Measurements from ENCODE around the gene CIBAR2.

CIBAR2 gene

GRCh38 chr16:85157372-85157771 is 45.1 kb upstream of the CIBAR2 start:
- no CpG with 5 or more reads among the region's 8 CpGs for WGBS (ENCODE audit: extremely low coverage, insufficient coverage, insufficient read length)
- no peak for DNase-seq

GRCh38 chr16:85156869-85157268 is 44.6 kb upstream of the CIBAR2 start:
- no peaks in the 10 kb centered on the region for H3K27me3 ChIP-seq (ENCODE audit: insufficient read depth, low read length)
- no peak overlapping the region for H2AFZ ChIP-seq (ENCODE audit: insufficient read depth, low read length, poor library complexity)
- H3K4me2 ChIP-seq (ENCODE audit: low read length) = no peak overlapping the region
- H3K4ac ChIP-seq (ENCODE audit: low read depth, low read length) = no peak overlapping the region
- H3K79me2 ChIP-seq (ENCODE audit: control insufficient read depth, insufficient read depth, low read length, poor library complexity) = no peaks in the 10 kb centered on the region
- no peak overlapping the region for H3K18ac ChIP-seq (ENCODE audit: low read length)
- no peak overlapping the region for H2BK120ac ChIP-seq (ENCODE audit: insufficient read depth, low read length, poor library complexity)
- H3K9ac ChIP-seq (ENCODE audit: low read length) = no peak overlapping the region
- no peak overlapping the region for H4K12ac ChIP-seq (ENCODE audit: low read depth, low read length)
- no peak overlapping the region for H3K4me3 ChIP-seq (ENCODE audit: low read depth, low read length)
- no peak overlapping the region for H2BK12ac ChIP-seq (ENCODE audit: low read length)
- H3K27ac ChIP-seq (ENCODE audit: low read depth, low read length) = no peak overlapping the region
- no peak overlapping the region for H4K91ac ChIP-seq (ENCODE audit: low read depth, low read length)
- H2BK5ac ChIP-seq (ENCODE audit: low read depth, low read length, poor library complexity) = no peak overlapping the region
- H3K9me3 ChIP-seq (ENCODE audit: insufficient read depth, low read depth, low read length) = no peaks in the 10 kb centered on the region
- peaks cover 12 to 16% of the 10 kb centered on the region in 2 experiments for H3K4me1 ChIP-seq (ENCODE audit: control insufficient read depth in 1 of 2, insufficient read depth in 2 of 2, low read length in 2 of 2)
- H2AK5ac ChIP-seq (ENCODE audit: low read length) = no peak overlapping the region
- H3K36me3 ChIP-seq (ENCODE audit: control insufficient read depth in 1 of 2, insufficient read depth in 2 of 2, low read length in 2 of 2) = no peaks in the 10 kb centered on the region
- no peak for DNase-seq
- H4K8ac ChIP-seq (ENCODE audit: low read depth, low read length) = no peak overlapping the region
- no peak overlapping the region for H3K14ac ChIP-seq (ENCODE audit: low read length)
- H3K79me1 ChIP-seq (ENCODE audit: low read length) = peaks cover 5% of the 10 kb centered on the region
- no peak overlapping the region for H3K23ac ChIP-seq (ENCODE audit: low read length)

More at GRCh38 chr16:85157372-85157771, 45.1 kb upstream of the CIBAR2 start:
- Histone ChIP-seq H3K36me3 (ENCODE audit: control insufficient read depth in 1 of 2, insufficient read depth in 2 of 2, low read length in 2 of 2) (no peaks in the 10 kb centered on the region), H3K4me2 (ENCODE audit: low read length) (peak overlapping the region; percentile 9), H4K12ac (ENCODE audit: low read depth, low read length) (no peak overlapping the region), H3K4me3 (ENCODE audit: low read depth, low read length) (no peak overlapping the region), H2AK5ac (ENCODE audit: low read length) (no peak overlapping the region), H3K9ac (ENCODE audit: low read length) (no peak overlapping the region), H3K27me3 (ENCODE audit: insufficient read depth, low read length) (no peaks in the 10 kb centered on the region), H2BK5ac (ENCODE audit: low read depth, low read length, poor library complexity) (no peak overlapping the region), H4K91ac (ENCODE audit: low read depth, low read length) (peak overlapping the region; percentile 11), H2BK12ac (ENCODE audit: low read length) (no peak overlapping the region), H3K79me2 (ENCODE audit: control insufficient read depth, insufficient read depth, low read length, poor library complexity) (no peaks in the 10 kb centered on the region), H2AFZ (ENCODE audit: insufficient read depth, low read length, poor library complexity) (no peak overlapping the region), H3K23ac (ENCODE audit: low read length) (no peak overlapping the region), H3K79me1 (ENCODE audit: low read length) (peaks cover 2% of the 10 kb centered on the region), H3K18ac (ENCODE audit: low read length) (no peak overlapping the region), H3K4ac (ENCODE audit: low read depth, low read length) (no peak overlapping the region), H2BK120ac (ENCODE audit: insufficient read depth, low read length, poor library complexity) (no peak overlapping the region), H3K14ac (ENCODE audit: low read length) (no peak overlapping the region), H3K9me3 (ENCODE audit: insufficient read depth, low read depth, low read length) (no peaks in the 10 kb centered on the region), H3K4me1 (ENCODE audit: control insufficient read depth in 1 of 2, insufficient read depth in 2 of 2, low read length in 2 of 2) (peaks cover 10 to 16% of the 10 kb centered on the region in 2 experiments), H3K27ac (ENCODE audit: low read depth, low read length) (peak overlapping the region; percentile 12), H4K8ac (ENCODE audit: low read depth, low read length) (no peak overlapping the region)

- H3K14ac ChIP-seq (ENCODE audit: low read length) = no peak overlapping the region
- no peak overlapping the region for H3K27ac ChIP-seq (ENCODE audit: low read depth, low read length)
- H3K4me3 ChIP-seq (ENCODE audit: low read depth, low read length) = no peak overlapping the region
- no peak overlapping the region for H2BK120ac ChIP-seq (ENCODE audit: insufficient read depth, low read length, poor library complexity)
- WGBS (ENCODE audit: extremely low coverage, insufficient coverage, insufficient read length) = no CpG with 5 or more reads among the region's 7 CpGs
- H2BK5ac ChIP-seq (ENCODE audit: low read depth, low read length, poor library complexity) = no peak overlapping the region
- H4K8ac ChIP-seq (ENCODE audit: low read depth, low read length) = no peak overlapping the region
- H4K91ac ChIP-seq (ENCODE audit: low read depth, low read length) = no peak overlapping the region
- H3K4me2 ChIP-seq (ENCODE audit: low read length) = no peak overlapping the region
- DNase-seq = no peak
- H4K12ac ChIP-seq (ENCODE audit: low read depth, low read length) = no peak overlapping the region
- no peaks in the 10 kb centered on the region for H3K27me3 ChIP-seq (ENCODE audit: insufficient read depth, low read length)
- no peaks in the 10 kb centered on the region for H3K79me2 ChIP-seq (ENCODE audit: control insufficient read depth, insufficient read depth, low read length, poor library complexity)
- no peaks in the 10 kb centered on the region for H3K9me3 ChIP-seq (ENCODE audit: insufficient read depth, low read depth, low read length)
- H3K23ac ChIP-seq (ENCODE audit: low read length) = no peak overlapping the region
- H2AFZ ChIP-seq (ENCODE audit: insufficient read depth, low read length, poor library complexity) = no peak overlapping the region
- no peak overlapping the region for H3K18ac ChIP-seq (ENCODE audit: low read length)
- no peak overlapping the region for H2AK5ac ChIP-seq (ENCODE audit: low read length)
- H3K9ac ChIP-seq (ENCODE audit: low read length) = no peak overlapping the region
- H3K4ac ChIP-seq (ENCODE audit: low read depth, low read length) = no peak overlapping the region
- peaks cover 5% of the 10 kb centered on the region for H3K79me1 ChIP-seq (ENCODE audit: low read length)
- H3K4me1 ChIP-seq (ENCODE audit: control insufficient read depth in 1 of 2, insufficient read depth in 2 of 2, low read length in 2 of 2) = peaks cover 14 to 18% of the 10 kb centered on the region in 2 experiments
- no peak overlapping the region for H2BK12ac ChIP-seq (ENCODE audit: low read length)
- H3K36me3 ChIP-seq (ENCODE audit: control insufficient read depth in 1 of 2, insufficient read depth in 2 of 2, low read length in 2 of 2) = no peaks in the 10 kb centered on the region
Measured at GRCh38 chr16:85156440-85156839, 44.2 kb upstream of the CIBAR2 start.

- Histone ChIP-seq H3K9ac (ENCODE audit: low read length) (no peak overlapping the region), H2BK5ac (ENCODE audit: low read depth, low read length, poor library complexity) (no peak overlapping the region), H3K4me3 (ENCODE audit: low read depth, low read length) (no peak overlapping the region), H2AFZ (ENCODE audit: insufficient read depth, low read length, poor library complexity) (no peak overlapping the region), H4K8ac (ENCODE audit: low read depth, low read length) (no peak overlapping the region), H3K18ac (ENCODE audit: low read length) (no peak overlapping the region), H3K23ac (ENCODE audit: low read length) (no peak overlapping the region), H2BK120ac (ENCODE audit: insufficient read depth, low read length, poor library complexity) (no peak overlapping the region), H3K27me3 (ENCODE audit: insufficient read depth, low read length) (no peaks in the 10 kb centered on the region), H4K12ac (ENCODE audit: low read depth, low read length) (no peak overlapping the region), H3K79me1 (ENCODE audit: low read length) (peaks cover 5% of the 10 kb centered on the region), H3K36me3 (ENCODE audit: control insufficient read depth in 1 of 2, insufficient read depth in 2 of 2, low read length in 2 of 2) (no peaks in the 10 kb centered on the region), H3K27ac (ENCODE audit: low read depth, low read length) (no peak overlapping the region), H3K4me1 (ENCODE audit: control insufficient read depth in 1 of 2, insufficient read depth in 2 of 2, low read length in 2 of 2) (peaks cover 16 to 17% of the 10 kb centered on the region in 2 experiments), H4K91ac (ENCODE audit: low read depth, low read length) (no peak overlapping the region), H3K14ac (ENCODE audit: low read length) (no peak overlapping the region), H3K9me3 (ENCODE audit: insufficient read depth, low read depth, low read length) (no peaks in the 10 kb centered on the region), H3K79me2 (ENCODE audit: control insufficient read depth, insufficient read depth, low read length, poor library complexity) (no peaks in the 10 kb centered on the region), H2AK5ac (ENCODE audit: low read length) (no peak overlapping the region), H3K4ac (ENCODE audit: low read depth, low read length) (no peak overlapping the region), H3K4me2 (ENCODE audit: low read length) (no peak overlapping the region), H2BK12ac (ENCODE audit: low read length) (no peak overlapping the region)
- DNase-seq = no peak
- WGBS (ENCODE audit: extremely low coverage, insufficient coverage, insufficient read length) = no CpG with 5 or more reads among the region's 12 CpGs
Measured at GRCh38 chr16:85153656-85154091, 41.4 kb upstream of the CIBAR2 start.

All from trophoblast cell (in vitro differentiated cells and primary cell).